GM12878 (cell line): ENCODE measurements around the gene SHH.

Source experiments
- BRCA1 ChIP-seq: IDR thresholded peaks from 2 replicates; pipeline ENCODE4 v1.6.1; 2011; ENCODE audit warnings: low read depth, low read length, improper control_type of control experiment
- CTCF ChIP-seq, 3 experiments: IDR thresholded peaks in 2 of 3; conservative IDR thresholded peaks in 1 of 3; 2 replicates each; pipeline ENCODE4 v1.5.1; 2011; ENCODE audit warnings: low read depth in 3 of 3, low read length in 3 of 3, mild to moderate bottlenecking in 3 of 3, control low read depth in 2 of 3, moderate library complexity in 2 of 3, inconsistent platforms in 1 of 3, mixed read lengths in 1 of 3; ENCODE audit not compliant: control insufficient read depth in 2 of 3, insufficient read depth in 1 of 3; ENCODE audit errors: extremely low read depth in 1 of 3
- POLR2A ChIP-seq: IDR thresholded peaks from 2 replicates; pipeline ENCODE4 v1.6.1; 2011; ENCODE audit warnings: low read depth, mild to moderate bottlenecking, low read length
- SMAD1 ChIP-seq: fragments of 450-650 bp; IDR thresholded peaks from 2 replicates; pipeline ENCODE4 v1.6.1; 2018; ENCODE audit warnings: mild to moderate bottlenecking, low read depth; ENCODE audit not compliant: partially characterized antibody
- TF ChIP-seq, protein P1 (sequence below): IDR thresholded peaks from 2 replicates; pipeline ENCODE4 v1.6.1; 2011; ENCODE audit warnings: low read depth, low read length, improper control_type of control experiment, borderline replicate concordance
- TF ChIP-seq, protein P2 (sequence below): fragments of 450-650 bp; formaldehyde crosslinking; IDR thresholded peaks from 2 replicates; pipeline ENCODE4 v1.4.0; 2020; ENCODE audit warnings: mild to moderate bottlenecking, moderate library complexity

- no peak for TF ChIP-seq POLR2A
- TF ChIP-seq, protein P1, sequence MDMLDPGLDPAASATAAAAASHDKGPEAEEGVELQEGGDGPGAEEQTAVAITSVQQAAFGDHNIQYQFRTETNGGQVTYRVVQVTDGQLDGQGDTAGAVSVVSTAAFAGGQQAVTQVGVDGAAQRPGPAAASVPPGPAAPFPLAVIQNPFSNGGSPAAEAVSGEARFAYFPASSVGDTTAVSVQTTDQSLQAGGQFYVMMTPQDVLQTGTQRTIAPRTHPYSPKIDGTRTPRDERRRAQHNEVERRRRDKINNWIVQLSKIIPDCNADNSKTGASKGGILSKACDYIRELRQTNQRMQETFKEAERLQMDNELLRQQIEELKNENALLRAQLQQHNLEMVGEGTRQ: no peak
- TF ChIP-seq CTCF (IDR thresholded peaks at IDR 0.05 in 2 of 3, conservative IDR thresholded peaks at IDR 0.05 in 1 of 3; ENCODE audit: control insufficient read depth in 2 of 3, extremely low read depth in 1 of 3, insufficient read depth in 1 of 3, low read depth in 3 of 3, low read length in 3 of 3): no peak
- TF ChIP-seq, protein P2, sequence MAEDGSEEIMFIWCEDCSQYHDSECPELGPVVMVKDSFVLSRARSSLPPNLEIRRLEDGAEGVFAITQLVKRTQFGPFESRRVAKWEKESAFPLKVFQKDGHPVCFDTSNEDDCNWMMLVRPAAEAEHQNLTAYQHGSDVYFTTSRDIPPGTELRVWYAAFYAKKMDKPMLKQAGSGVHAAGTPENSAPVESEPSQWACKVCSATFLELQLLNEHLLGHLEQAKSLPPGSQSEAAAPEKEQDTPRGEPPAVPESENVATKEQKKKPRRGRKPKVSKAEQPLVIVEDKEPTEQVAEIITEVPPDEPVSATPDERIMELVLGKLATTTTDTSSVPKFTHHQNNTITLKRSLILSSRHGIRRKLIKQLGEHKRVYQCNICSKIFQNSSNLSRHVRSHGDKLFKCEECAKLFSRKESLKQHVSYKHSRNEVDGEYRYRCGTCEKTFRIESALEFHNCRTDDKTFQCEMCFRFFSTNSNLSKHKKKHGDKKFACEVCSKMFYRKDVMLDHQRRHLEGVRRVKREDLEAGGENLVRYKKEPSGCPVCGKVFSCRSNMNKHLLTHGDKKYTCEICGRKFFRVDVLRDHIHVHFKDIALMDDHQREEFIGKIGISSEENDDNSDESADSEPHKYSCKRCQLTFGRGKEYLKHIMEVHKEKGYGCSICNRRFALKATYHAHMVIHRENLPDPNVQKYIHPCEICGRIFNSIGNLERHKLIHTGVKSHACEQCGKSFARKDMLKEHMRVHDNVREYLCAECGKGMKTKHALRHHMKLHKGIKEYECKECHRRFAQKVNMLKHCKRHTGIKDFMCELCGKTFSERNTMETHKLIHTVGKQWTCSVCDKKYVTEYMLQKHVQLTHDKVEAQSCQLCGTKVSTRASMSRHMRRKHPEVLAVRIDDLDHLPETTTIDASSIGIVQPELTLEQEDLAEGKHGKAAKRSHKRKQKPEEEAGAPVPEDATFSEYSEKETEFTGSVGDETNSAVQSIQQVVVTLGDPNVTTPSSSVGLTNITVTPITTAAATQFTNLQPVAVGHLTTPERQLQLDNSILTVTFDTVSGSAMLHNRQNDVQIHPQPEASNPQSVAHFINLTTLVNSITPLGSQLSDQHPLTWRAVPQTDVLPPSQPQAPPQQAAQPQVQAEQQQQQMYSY: no peak
- no peak for TF ChIP-seq SMAD1
- no peak for TF ChIP-seq BRCA1
These were observed 40.4 kb upstream of the SHH start for GRCh38 chr7:155852426-155853301.
